H9 (cell line): Measurements from ENCODE around the gene TNK2. TPM values are rescaled to one million over a fixed set of nuclear protein-coding genes. Genes with fewer than 3 reads are reported as not detected.
"Not testable (repeated sequence)": the region's sequence is repeated elsewhere in the genome, so short reads cannot be mapped to it uniquely, and the experiment has no call there.

Experiments
- DNase-seq: peaks from one replicate; pipeline ENCODE4 v3.0.0-alpha.2; 2017
- H2AFZ ChIP-seq: one replicate; pipeline ENCODE4 v1.6.1; 2013; ENCODE audit warnings: mild to moderate bottlenecking, low read length, control low read depth, moderate library complexity
- H2AK5ac ChIP-seq: 2 replicates; pipeline ENCODE4 v1.6.1; 2013; ENCODE audit warnings: low read length, control low read depth, mixed read lengths; ENCODE audit not compliant: insufficient read length
- H2BK120ac ChIP-seq: one replicate; pipeline ENCODE4 v1.6.1; 2013; ENCODE audit warnings: low read depth, mild to moderate bottlenecking, low read length, control low read depth, inconsistent platforms; ENCODE audit not compliant: poor library complexity, severe bottlenecking
- H2BK12ac ChIP-seq: 2 replicates; pipeline ENCODE4 v1.6.1; 2013; ENCODE audit warnings: low read length, control low read depth, mixed read lengths, low read depth; ENCODE audit not compliant: insufficient read length
- H2BK15ac ChIP-seq: 2 replicates; pipeline ENCODE4 v1.6.1; 2013; ENCODE audit warnings: low read depth, low read length, control low read depth
- H2BK20ac ChIP-seq: one replicate; pipeline ENCODE4 v1.6.1; 2013; ENCODE audit warnings: low read depth, mild to moderate bottlenecking, low read length, control low read depth, inconsistent platforms; ENCODE audit not compliant: poor library complexity, severe bottlenecking
- H2BK5ac ChIP-seq: 2 replicates; pipeline ENCODE4 v1.6.1; 2013; ENCODE audit warnings: low read length, control low read depth, mixed read lengths; ENCODE audit not compliant: insufficient read length
- H3K14ac ChIP-seq: 2 replicates; pipeline ENCODE4 v1.6.1; 2013; ENCODE audit warnings: low read length, control low read depth; ENCODE audit not compliant: insufficient read depth
- H3K18ac ChIP-seq: 2 replicates; pipeline ENCODE4 v1.6.1; 2013; ENCODE audit warnings: low read depth, mild to moderate bottlenecking, mixed read lengths, low read length, control low read depth; ENCODE audit not compliant: insufficient read length
- H3K23ac ChIP-seq: 2 replicates; pipeline ENCODE4 v1.6.1; 2013; ENCODE audit warnings: low read length, control low read depth, mixed read lengths, low read depth; ENCODE audit not compliant: insufficient read length
- H3K23me2 ChIP-seq: 2 replicates; pipeline ENCODE4 v1.6.1; 2013; ENCODE audit warnings: low read depth, mild to moderate bottlenecking, mixed read lengths, low read length, control low read depth; ENCODE audit not compliant: insufficient read length, poor library complexity, severe bottlenecking
- H3K27ac ChIP-seq: 2 replicates; pipeline ENCODE4 v1.5.1; 2013; ENCODE audit warnings: low read length, control low read depth, mixed read lengths, low read depth; ENCODE audit not compliant: insufficient read length
- H3K27me3 ChIP-seq: 2 replicates; pipeline ENCODE4 v1.6.1; 2013; ENCODE audit warnings: low read length, control low read depth, inconsistent platforms; ENCODE audit not compliant: insufficient read depth
- H3K4ac ChIP-seq: 2 replicates; pipeline ENCODE4 v1.6.1; 2013; ENCODE audit warnings: low read depth, mild to moderate bottlenecking, control low read depth, inconsistent platforms, low read length, moderate library complexity
- H3K4me1 ChIP-seq: 2 replicates; pipeline ENCODE4 v1.6.1; 2013; ENCODE audit warnings: low read length, control low read depth, inconsistent platforms; ENCODE audit not compliant: insufficient read depth
- H3K4me2 ChIP-seq: 2 replicates; pipeline ENCODE4 v1.6.1; 2013; ENCODE audit warnings: low read length, control low read depth, mixed read lengths; ENCODE audit not compliant: insufficient read length, insufficient read depth
- H3K56ac ChIP-seq: 2 replicates; pipeline ENCODE4 v1.6.1; 2013; ENCODE audit warnings: low read depth, mild to moderate bottlenecking, mixed read lengths, low read length, control low read depth; ENCODE audit not compliant: insufficient read length
- H3K79me1 ChIP-seq: 2 replicates; pipeline ENCODE4 v1.6.1; 2013; ENCODE audit warnings: low read depth, mild to moderate bottlenecking, moderate library complexity, low read length, control low read depth, inconsistent platforms; ENCODE audit not compliant: insufficient read depth, poor library complexity, severe bottlenecking
- H3K79me2 ChIP-seq: 2 replicates; pipeline ENCODE4 v1.6.1; 2013; ENCODE audit warnings: low read length, control low read depth, inconsistent platforms; ENCODE audit not compliant: insufficient read depth
- H3K9ac ChIP-seq: 2 replicates; pipeline ENCODE4 v1.6.1; 2013; ENCODE audit warnings: low read length, control low read depth, mixed read lengths; ENCODE audit not compliant: insufficient read length; ENCODE audit errors: extremely low read depth
- H3K9me3 ChIP-seq: one replicate; pipeline ENCODE4 v1.6.1; 2013; ENCODE audit warnings: low read depth, low read length, inconsistent platforms; ENCODE audit not compliant: control insufficient read depth
- H3T11ph ChIP-seq: one replicate; pipeline ENCODE4 v1.6.1; 2013; ENCODE audit warnings: mild to moderate bottlenecking, low read length, control low read depth, inconsistent platforms
- H4K20me1 ChIP-seq: one replicate; pipeline ENCODE4 v1.6.1; 2013; ENCODE audit not compliant: control insufficient read depth, insufficient read length, insufficient read depth
- H4K5ac ChIP-seq: 2 replicates; pipeline ENCODE4 v1.6.1; 2013; ENCODE audit warnings: low read depth, mild to moderate bottlenecking, mixed read lengths, low read length, control low read depth; ENCODE audit not compliant: insufficient read length
- H4K8ac ChIP-seq: replicated peaks from 2 replicates; pipeline ENCODE4 v1.6.1; 2013; ENCODE audit warnings: low read length, control low read depth, mixed read lengths, low read depth; ENCODE audit not compliant: insufficient read length
- H4K91ac ChIP-seq: 2 replicates; pipeline ENCODE4 v1.6.1; 2013; ENCODE audit warnings: low read depth, mild to moderate bottlenecking, moderate library complexity, mixed read lengths, low read length, control low read depth; ENCODE audit not compliant: insufficient read length
- H3K27ac Mint-ChIP-seq, 3 experiments: 2 replicates in 2 of 3; 3 replicates in 1 of 3; pipeline ENCODE4 v1.8.0; 2020 to 2021; ENCODE audit warnings: mixed read lengths in 3 of 3, mild to moderate bottlenecking in 1 of 3, moderate library complexity in 1 of 3
- H3K27me3 Mint-ChIP-seq: 2 replicates; pipeline ENCODE4 v1.8.0; 2021; ENCODE audit warnings: low read depth, mild to moderate bottlenecking, moderate library complexity, mixed read lengths
- H3K36me3 Mint-ChIP-seq, 3 experiments: 2 replicates in 2 of 3; 3 replicates in 1 of 3; pipeline ENCODE4 v1.8.0; 2020 to 2021; ENCODE audit warnings: low read depth in 3 of 3, mixed read lengths in 3 of 3; ENCODE audit not compliant: insufficient read depth in 1 of 3
- H3K4me1 Mint-ChIP-seq, 2 experiments: 2 replicates each; pipeline ENCODE4 v1.8.0; 2020; ENCODE audit warnings: mixed read lengths in 2 of 2
- H3K4me3 Mint-ChIP-seq, 2 experiments: 2 replicates in 1 of 2; 3 replicates in 1 of 2; pipeline ENCODE4 v1.8.0; 2020 to 2021; ENCODE audit warnings: mild to moderate bottlenecking in 2 of 2, mixed read lengths in 2 of 2, moderate library complexity in 1 of 2
- H3K9me3 Mint-ChIP-seq, 2 experiments: 2 replicates in 1 of 2; 3 replicates in 1 of 2; pipeline ENCODE4 v1.8.0; 2020; ENCODE audit warnings: mild to moderate bottlenecking in 2 of 2, mixed read lengths in 2 of 2, moderate library complexity in 1 of 2
- WGBS: extraction: QIAGEN DNeasy Blood & Tissue Kit; methylation state at CpG from one replicate; pipeline ENCODE4 v1.1.7; 2013; ENCODE audit warnings: missing lambda C conversion rate, low lambda C conversion rate, mixed read lengths; ENCODE audit not compliant: insufficient read length; ENCODE audit errors: extremely low coverage; 5-methylcytosine and 5-hydroxymethylcytosine counted together
- total RNA-seq: library from RNA; stranded (reverse); gene quantifications from 2 replicates; pipeline ENCODE4 v1.2.1, GENCODE V29; 2021
- TF ChIP-seq, protein P1 (sequence below): fragments of 200-600 bp; sonication (generic); conservative IDR thresholded peaks from 3 replicates; pipeline ENCODE4 v1.8.0; 2021; ENCODE audit warnings: antibody characterized with exemption, mild to moderate bottlenecking

TNK2 gene
- total RNA-seq, 1 experiment from 2014 or later, result 34.5 TPM

DNA sequence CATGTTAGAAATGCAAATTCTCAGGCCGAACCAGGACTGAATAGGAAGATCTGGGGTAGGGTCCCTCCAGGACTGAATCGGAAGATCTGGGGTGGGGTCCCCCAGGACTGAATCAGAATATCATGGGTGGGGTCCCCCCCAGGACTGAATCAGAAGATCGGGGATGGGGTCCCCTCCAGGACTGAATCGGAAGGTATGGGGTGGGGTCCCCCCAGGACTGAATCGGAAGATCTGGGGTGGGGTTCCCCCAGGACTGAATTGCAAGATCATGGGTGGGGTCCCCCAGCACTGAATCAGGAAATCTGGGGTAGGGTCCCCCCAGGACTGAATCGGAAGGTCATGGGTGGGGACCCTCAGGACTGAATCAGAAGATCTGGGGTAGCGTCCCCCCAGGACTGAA is 48.2 kb upstream of the TNK2 start:
- Histone ChIP-seq H3K79me2 (no peaks in the 10 kb centered on the region), H4K8ac (no peak overlapping the region), H3K56ac (no peak overlapping the region), H3K27ac (no peak overlapping the region), H3K23ac (no peak overlapping the region), H2AK5ac (no peak overlapping the region), H3K79me1 (no peaks in the 10 kb centered on the region), H3K4me2 (no peak overlapping the region), H2AFZ (no peak overlapping the region), H4K5ac (no peak overlapping the region), H2BK120ac (no peak overlapping the region), H3K4me1 (no peaks in the 10 kb centered on the region; the same call in 1 of the 2 replicates), H3K18ac (no peak overlapping the region), H2BK15ac (no peak overlapping the region), H3K4ac (no peak overlapping the region), H3T11ph (no peak overlapping the region), H2BK5ac (no peak overlapping the region), H3K23me2 (peaks cover 3% of the 10 kb centered on the region), H3K9ac (no peak overlapping the region), H3K9me3 (no peaks in the 10 kb centered on the region), H2BK12ac (no peak overlapping the region), H3K14ac (no peak overlapping the region), H2BK20ac (no peak overlapping the region), H4K91ac (no peak overlapping the region), H4K20me1 (no peaks in the 10 kb centered on the region), H3K27me3 (no peaks in the 10 kb centered on the region)
- Mint-ChIP-seq H3K27me3 (peaks cover 10% of the 10 kb centered on the region), H3K9me3 (peaks cover 8 to 9% of the 10 kb centered on the region in 2 experiments), H3K4me3 (0 out of 5 replicates have a peak overlapping the region, but pooled peaks of 1 of the 2 experiments have one; percentile 23), H3K4me1 (peaks cover 8% of the 10 kb centered on the region in 2 experiments), H3K27ac (no peak overlapping the region), H3K36me3 (peaks cover 15 to 18% (median 16%) of the 10 kb centered on the region in 3 experiments)
- no CpG with 5 or more reads among the region's 7 CpGs for WGBS
- TF ChIP-seq, protein P1, sequence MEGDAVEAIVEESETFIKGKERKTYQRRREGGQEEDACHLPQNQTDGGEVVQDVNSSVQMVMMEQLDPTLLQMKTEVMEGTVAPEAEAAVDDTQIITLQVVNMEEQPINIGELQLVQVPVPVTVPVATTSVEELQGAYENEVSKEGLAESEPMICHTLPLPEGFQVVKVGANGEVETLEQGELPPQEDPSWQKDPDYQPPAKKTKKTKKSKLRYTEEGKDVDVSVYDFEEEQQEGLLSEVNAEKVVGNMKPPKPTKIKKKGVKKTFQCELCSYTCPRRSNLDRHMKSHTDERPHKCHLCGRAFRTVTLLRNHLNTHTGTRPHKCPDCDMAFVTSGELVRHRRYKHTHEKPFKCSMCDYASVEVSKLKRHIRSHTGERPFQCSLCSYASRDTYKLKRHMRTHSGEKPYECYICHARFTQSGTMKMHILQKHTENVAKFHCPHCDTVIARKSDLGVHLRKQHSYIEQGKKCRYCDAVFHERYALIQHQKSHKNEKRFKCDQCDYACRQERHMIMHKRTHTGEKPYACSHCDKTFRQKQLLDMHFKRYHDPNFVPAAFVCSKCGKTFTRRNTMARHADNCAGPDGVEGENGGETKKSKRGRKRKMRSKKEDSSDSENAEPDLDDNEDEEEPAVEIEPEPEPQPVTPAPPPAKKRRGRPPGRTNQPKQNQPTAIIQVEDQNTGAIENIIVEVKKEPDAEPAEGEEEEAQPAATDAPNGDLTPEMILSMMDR, result no peak
- no peak for DNase-seq

DNA sequence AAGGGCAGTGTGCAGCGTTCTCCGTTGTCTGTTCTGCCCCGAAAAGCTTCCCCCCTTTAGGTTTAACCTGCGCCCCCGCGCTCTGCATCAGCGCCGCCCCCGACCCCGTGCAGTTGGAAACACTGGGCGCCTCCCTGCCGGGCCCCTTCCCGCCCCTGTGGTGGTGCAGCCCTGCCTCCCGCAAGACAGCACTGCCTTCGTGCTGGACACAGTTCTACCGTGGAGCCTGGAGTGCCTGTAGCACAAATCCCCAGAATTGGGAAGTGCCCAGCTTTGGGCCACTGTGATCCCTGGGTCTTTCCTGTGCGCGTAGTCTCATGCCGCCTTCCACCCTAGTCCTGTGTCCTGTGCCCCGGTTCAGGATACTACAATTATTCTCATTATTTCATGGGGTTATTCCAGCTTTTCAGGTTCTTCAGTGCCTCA is 47.1 kb upstream of the TNK2 start:
- not testable (repeated sequence) for DNase-seq, H3K23ac ChIP-seq, H3K79me1 ChIP-seq, H3K4ac ChIP-seq, H4K20me1 ChIP-seq, H3K36me3 Mint-ChIP-seq, H3K23me2 ChIP-seq, H3K9ac ChIP-seq, H3K4me1 Mint-ChIP-seq, H2BK12ac ChIP-seq, H3K79me2 ChIP-seq, H3K27me3 ChIP-seq, H3K56ac ChIP-seq, H3K9me3 ChIP-seq, H4K5ac ChIP-seq, H3K14ac ChIP-seq, H4K91ac ChIP-seq, H3K9me3 Mint-ChIP-seq, H2BK5ac ChIP-seq, H4K8ac ChIP-seq, H3K4me1 ChIP-seq, H2AFZ ChIP-seq, H3K27ac Mint-ChIP-seq, H3K27ac ChIP-seq, H2AK5ac ChIP-seq, H2BK20ac ChIP-seq, H2BK15ac ChIP-seq, H3K18ac ChIP-seq, H3T11ph ChIP-seq, H2BK120ac ChIP-seq
- WGBS, result no CpG with 5 or more reads among the region's 20 CpGs
- Mint-ChIP-seq H3K27me3 (peaks cover 10% of the 10 kb centered on the region), H3K4me3 (peak overlapping the region; percentile 78 to 83)
- peak overlapping the region; percentile 43 for H3K4me2 ChIP-seq
